HCT116 (cell line): ENCODE results near the gene DHRS2. TPM values are rescaled to one million over a fixed set of nuclear protein-coding genes. Genes with fewer than 3 reads are reported as not detected.

Experiments used
- ATAC-seq: fragments of 200-7000 bp; cut with Tn5 transposase; 2 replicates; pipeline ENCODE4 v1.9.1; 2020; ENCODE audit warnings: mild to moderate bottlenecking, moderate library complexity
- Bru-seq: library from RNA; stranded (reverse); fragments of 400-500 nt; gene quantifications from one replicate; lab custom pipeline; 2021; lab: Mats Ljungman, UMichigan
- BruChase-seq, 2 experiments: library from RNA; stranded (reverse); fragments of 400-500 nt; gene quantifications; one replicate each; lab custom pipeline; 2021; lab: Mats Ljungman, UMichigan
- BruUV-seq: library from RNA; stranded (reverse); fragments of 400-500 nt; replicated peaks from 2 replicates; lab custom pipeline; 2021; lab: Mats Ljungman, UMichigan
- CTCF ChIA-PET: fragments of 300-600 bp; sonication (Branson Sonifier 250); formaldehyde crosslinking; loops from one replicate; lab custom pipeline; 2021; ENCODE audit warnings: antibody characterized with exemption; lab: Charles Lee
- POLR2A ChIA-PET: fragments of 300-600, 350-600 bp; sonication (Branson Sonifier 250); formaldehyde crosslinking; loops from one replicate; lab custom pipeline; 2021; ENCODE audit warnings: antibody characterized with exemption; lab: Charles Lee
- RAD21 ChIA-PET, 2 experiments: fragments of 300-600 bp; sonication (Branson Sonifier 250); formaldehyde crosslinking; loops; one replicate each; lab custom pipeline; 2023; ENCODE audit warnings: low total read pairs in 2 of 2; ENCODE audit not compliant: uncharacterized antibody in 2 of 2, unreplicated experiment in 2 of 2, low non-redundant PET in 1 of 2; lab: Charles Lee
- DNase-seq: peaks from one replicate; pipeline ENCODE4 v3.0.0-alpha.2; 2010; ENCODE audit warnings: low read depth, low spot score
- H2AFZ ChIP-seq: fragments of 200-600 bp; shearing (Covaris generic), sonication (generic); 2 replicates; pipeline ENCODE4 v1.6.1; 2017; ENCODE audit warnings: low read depth, mixed run types, mixed read lengths, antibody characterized with exemption, low read length; ENCODE audit not compliant: poor library complexity, severe bottlenecking
- H3K27ac ChIP-seq: 2 replicates; pipeline ENCODE4 v1.5.1; 2012; ENCODE audit warnings: low read depth, low read length
- H3K27me3 ChIP-seq: fragments of 200-600 bp; sonication (generic); 2 replicates; pipeline ENCODE4 v1.6.1; 2016; ENCODE audit warnings: mixed run types, low read length, mixed read lengths; ENCODE audit not compliant: insufficient read depth
- H3K36me3 ChIP-seq, 2 experiments: fragments of 200-500 bp in 1 of 2; fragments of 200-600 bp in 1 of 2; sonication (Bioruptor generic) in 1 of 2; sonication (generic) in 1 of 2; 2 replicates each; pipeline versions ENCODE4 v1.5.1 to v1.6.1; 2014 to 2016; ENCODE audit warnings: low read length in 2 of 2, inconsistent platforms in 1 of 2, mixed read lengths in 1 of 2, mixed run types in 1 of 2; ENCODE audit not compliant: insufficient read depth in 2 of 2, control insufficient read depth in 1 of 2
- H3K4me1 ChIP-seq, 2 experiments: fragments of 200-600 bp in 1 of 2; sonication (generic) in 1 of 2; 2 replicates each; pipeline versions ENCODE4 v1.5.1 to v1.6.1; 2012 to 2017; ENCODE audit warnings: low read length in 2 of 2, inconsistent platforms in 1 of 2, mild to moderate bottlenecking in 1 of 2, mixed read lengths in 1 of 2, mixed run types in 1 of 2, moderate library complexity in 1 of 2; ENCODE audit not compliant: insufficient read depth in 2 of 2, control insufficient read depth in 1 of 2
- H3K4me2 ChIP-seq: fragments of 200-600 bp; sonication (generic); 2 replicates; pipeline ENCODE4 v1.6.1; 2017; ENCODE audit warnings: mixed run types, low read length, mixed read lengths
- H3K4me3 ChIP-seq, 2 experiments: fragments of 200-600 bp in 1 of 2; sonication (generic) in 1 of 2; replicated peaks in 1 of 2; 2 replicates each; pipeline ENCODE4 v1.5.1; 2011 to 2016; ENCODE audit warnings: low read length in 2 of 2, control low read depth in 1 of 2, low read depth in 1 of 2, mild to moderate bottlenecking in 1 of 2, mixed read lengths in 1 of 2, mixed run types in 1 of 2
- H3K79me2 ChIP-seq: fragments of 200-600 bp; sonication (generic); 2 replicates; pipeline ENCODE4 v1.6.1; 2017; ENCODE audit warnings: mild to moderate bottlenecking, mixed run types, low read length, moderate library complexity, mixed read lengths; ENCODE audit not compliant: insufficient read depth
- H3K9ac ChIP-seq: fragments of 200-600 bp; sonication (generic); 2 replicates; pipeline ENCODE4 v1.6.1; 2016; ENCODE audit warnings: low read length, mixed read lengths
- H3K9me2 ChIP-seq: fragments of 200-600 bp; sonication (generic), shearing (Covaris generic); 2 replicates; pipeline ENCODE4 v1.6.1; 2017; ENCODE audit warnings: mixed run types, mild to moderate bottlenecking, moderate library complexity; ENCODE audit not compliant: insufficient read depth
- H3K9me3 ChIP-seq, 2 experiments: fragments of 200-500 bp in 1 of 2; fragments of 200-600 bp in 1 of 2; sonication (Bioruptor generic) in 1 of 2; sonication (generic) in 1 of 2; 2 replicates each; pipeline ENCODE4 v1.6.1; 2014 to 2017; ENCODE audit warnings: low read length in 2 of 2, mixed read lengths in 2 of 2, inconsistent platforms in 1 of 2, low read depth in 1 of 2, mild to moderate bottlenecking in 1 of 2, mixed run types in 1 of 2, moderate library complexity in 1 of 2; ENCODE audit not compliant: control insufficient read depth in 1 of 2, insufficient read depth in 1 of 2
- H4K20me1 ChIP-seq: fragments of 200-600 bp; sonication (generic), shearing (Covaris generic); 2 replicates; pipeline ENCODE4 v1.6.1; 2017; ENCODE audit warnings: mixed run types, mild to moderate bottlenecking, moderate library complexity; ENCODE audit not compliant: insufficient read depth
- POLR2A ChIP-seq: IDR thresholded peaks from 2 replicates; pipeline ENCODE4 v1.7.0; 2011; ENCODE audit warnings: borderline replicate concordance; ENCODE audit not compliant: insufficient read depth, insufficient read length; ENCODE audit errors: extremely low read depth
- POLR2AphosphoS5 ChIP-seq: IDR thresholded peaks from 2 replicates; pipeline ENCODE4 v1.6.1; 2011; ENCODE audit warnings: mild to moderate bottlenecking, low read depth, low read length, moderate library complexity
- SIN3A ChIP-seq: IDR thresholded peaks from 2 replicates; pipeline ENCODE4 v1.6.1; 2012; ENCODE audit warnings: low read depth
- SP1 ChIP-seq: IDR thresholded peaks from 2 replicates; pipeline ENCODE4 v1.6.1; 2012; ENCODE audit warnings: low read depth
- intact Hi-C: fragments of 100-400 bp; cut with micrococcal nuclease; formaldehyde crosslinking; loops from 2 replicates; pipeline ENCODE4 v1.10.0; 2022
- long read RNA-seq: library from polyadenylated mRNA; unstranded; transcript quantifications from one replicate; pipeline ENCODE4 v2.0.0, GENCODE V29; 2021; ENCODE audit not compliant: unreplicated experiment
- polyA plus RNA-seq: library from polyadenylated mRNA; unstranded; fragments of >200 nt; gene quantifications from 2 replicates; pipeline ENCODE4 v1.2.1, GENCODE V29; 2012; ENCODE audit warnings: missing spikeins
- total RNA-seq: library from RNA; stranded (reverse); gene quantifications from one replicate; pipeline ENCODE4 v1.2.1, GENCODE V29; 2021; ENCODE audit not compliant: unreplicated experiment

Gene DHRS2
- total RNA-seq (10.0 TPM), Bru-seq, nascent RNA (percentile 53 among the genes with signal in this experiment), BruChase-seq, experiment 1, labeled RNA remaining after a 6-hour chase (percentile 72 among the genes with signal in this experiment), BruChase-seq, experiment 2, labeled RNA remaining after a 2-hour chase (percentile 58 among the genes with signal in this experiment)
- polyA plus RNA-seq, result 34.6 and 40.2 TPM in 2 replicates
- long read RNA-seq, partial matches to known transcripts, result 2 of 10 reads
- long read RNA-seq, other reads (novel, unspliced or antisense), result 2 of 10 reads

- Histone ChIP-seq H3K9me3 (no peaks in the 10 kb centered on the region), H3K9ac (no peak within 1 kb of the TSS), H4K20me1 (no peaks in the 10 kb centered on the region), H3K36me3 (no peaks in the 10 kb centered on the region), H3K79me2 (no peaks in the 10 kb centered on the region), H3K4me1 (peaks cover 16 to 18% of the 10 kb centered on the region in 2 experiments), H2AFZ (no peak within 1 kb of the TSS), H3K27ac (no peak within 1 kb of the TSS), H3K4me3 (no peak within 1 kb of the TSS), H3K9me2 (no peaks in the 10 kb centered on the region), H3K4me2 (no peak within 1 kb of the TSS), H3K27me3 (no peaks in the 10 kb centered on the region)
- RAD21 ChIA-PET, result no interaction called here
- TSS peak; percentile 79 for BruUV-seq
- peak; percentile 10 for DNase-seq
- CTCF ChIA-PET, result interaction anchor here (1.1 kb wide), 1 partner anchor 29 kb away, joined by 3 read pairs; no protein-coding TSS in a partner anchor
- POLR2A ChIA-PET, result interaction anchor here (0.8 to 1.6 kb wide), 2 partner anchors 9 to 54 kb away, joined by 3 to 4 read pairs; no protein-coding TSS in a partner anchor
- intact Hi-C loops, result no loop called here
- ATAC-seq, result no peak
- TF ChIP-seq POLR2A (peak; percentile 93), SIN3A (0 out of 2 replicates have a peak, but pooled peaks have one; percentile 18), POLR2AphosphoS5 (0 out of 2 replicates have a peak, but pooled peaks have one; percentile 26), SP1 (no peak)
These were observed at the start of gene DHRS2 for GRCh38 chr14:23636317-23637211. TSS of gene DHRS2 (plus strand) at chr14:23636364. CDS start at chr14:23638865, 2,501 bp downstream.
